Measurements from ENCODE around the gene KRT79. TPM values are rescaled to one million over a fixed set of nuclear protein-coding genes. Genes with fewer than 3 reads are reported as not detected.

The KRT79 gene
- total and polyA plus RNA-seq, 3 experiments from 2014 or later: not detected

DNA sequence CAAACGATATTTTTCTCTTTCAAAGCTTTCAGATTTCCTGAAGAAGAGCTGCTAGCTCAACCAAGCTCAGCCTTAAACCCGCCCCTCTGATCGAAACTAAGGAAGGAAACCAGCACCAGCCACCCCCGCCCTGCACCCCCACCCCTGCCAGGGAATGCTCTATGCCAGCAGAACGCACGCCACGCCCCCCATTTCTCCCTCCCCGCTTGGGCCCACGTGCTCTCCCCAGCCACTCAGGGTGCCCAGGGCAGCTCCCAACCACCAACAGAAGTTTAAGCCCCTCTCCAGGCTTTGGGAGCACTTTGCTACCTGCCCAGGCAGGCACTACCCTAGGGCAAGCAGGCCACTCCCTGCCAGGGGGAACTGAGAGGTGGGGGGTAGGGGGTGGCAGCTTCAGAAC is 33.5 kb upstream of the KRT79 start:
- Histone ChIP-seq H3K9me3 (ENCODE audit: low read length) (no peaks in the 10 kb centered on the region), H3K4me1 (ENCODE audit: insufficient read depth, low read length) (peaks cover 22% of the 10 kb centered on the region), H3K27me3 (ENCODE audit: insufficient read depth, low read length, poor library complexity, severe bottlenecking) (no peaks in the 10 kb centered on the region), H3K36me3 (ENCODE audit: insufficient read depth, low read length) (no peaks in the 10 kb centered on the region), H3K4me3 (ENCODE audit: low read length) (no peak overlapping the region), H3K27ac (ENCODE audit: low read depth, low read length) (no peak overlapping the region)
- CTCF ChIA-PET: interaction anchor here (1.5 to 5.4 kb wide), 2 partner anchors 13 to 282 kb away, joined by 3 to 37 read pairs; no protein-coding TSS in a partner anchor
- H3K9me3 Mint-ChIP-seq: no peaks in the 10 kb centered on the region
- no peak overlapping the region for H3K27ac Mint-ChIP-seq
- H3K4me3 Mint-ChIP-seq: no peak overlapping the region
- POLR2A ChIA-PET: interaction anchor here (0.6 to 1.2 kb wide), 3 partner anchors 11 to 257 kb away, joined by 3 to 6 read pairs (median 3); no protein-coding TSS in a partner anchor
- H3K4me1 Mint-ChIP-seq: peaks cover 8 to 18% (median 17%) of the 10 kb centered on the region in 3 donors
- DNase-seq: peak in 1 of 5 donors; percentile 36
- no peaks in the 10 kb centered on the region for H3K27me3 Mint-ChIP-seq
- H3K36me3 Mint-ChIP-seq: no peaks in the 10 kb centered on the region

GRCh38 chr12:52867152-52867551 is 33.0 kb upstream of the KRT79 start:
- H3K4me1 ChIP-seq (ENCODE audit: insufficient read depth, low read length): peaks cover 22% of the 10 kb centered on the region
- Mint-ChIP-seq H3K4me3 (no peak overlapping the region), H3K9me3 (no peaks in the 10 kb centered on the region), H3K27me3 (no peaks in the 10 kb centered on the region), H3K27ac (peak overlapping the region in 3 of 8 donors; percentile 9 to 92 (median 55)), H3K36me3 (no peaks in the 10 kb centered on the region), H3K4me1 (peaks cover 8 to 18% (median 17%) of the 10 kb centered on the region in 3 donors)
- H3K27me3 ChIP-seq (ENCODE audit: insufficient read depth, low read length, poor library complexity, severe bottlenecking): no peaks in the 10 kb centered on the region
- no peak overlapping the region for H3K27ac ChIP-seq (ENCODE audit: low read depth, low read length)
- DNase-seq: no peak
- no peaks in the 10 kb centered on the region for H3K9me3 ChIP-seq (ENCODE audit: low read length)
- ChIA-PET POLR2A (interaction anchor here (0.6 kb wide), 1 partner anchor 11 kb away, joined by 3 read pairs; no protein-coding TSS in a partner anchor), CTCF (interaction anchor here (1.5 to 5.4 kb wide), 3 partner anchors 13 to 283 kb away, joined by 3 to 37 read pairs (median 8); no protein-coding TSS in a partner anchor)
- no peaks in the 10 kb centered on the region for H3K36me3 ChIP-seq (ENCODE audit: insufficient read depth, low read length)
- H3K4me3 ChIP-seq (ENCODE audit: low read length): no peak overlapping the region

DNA sequence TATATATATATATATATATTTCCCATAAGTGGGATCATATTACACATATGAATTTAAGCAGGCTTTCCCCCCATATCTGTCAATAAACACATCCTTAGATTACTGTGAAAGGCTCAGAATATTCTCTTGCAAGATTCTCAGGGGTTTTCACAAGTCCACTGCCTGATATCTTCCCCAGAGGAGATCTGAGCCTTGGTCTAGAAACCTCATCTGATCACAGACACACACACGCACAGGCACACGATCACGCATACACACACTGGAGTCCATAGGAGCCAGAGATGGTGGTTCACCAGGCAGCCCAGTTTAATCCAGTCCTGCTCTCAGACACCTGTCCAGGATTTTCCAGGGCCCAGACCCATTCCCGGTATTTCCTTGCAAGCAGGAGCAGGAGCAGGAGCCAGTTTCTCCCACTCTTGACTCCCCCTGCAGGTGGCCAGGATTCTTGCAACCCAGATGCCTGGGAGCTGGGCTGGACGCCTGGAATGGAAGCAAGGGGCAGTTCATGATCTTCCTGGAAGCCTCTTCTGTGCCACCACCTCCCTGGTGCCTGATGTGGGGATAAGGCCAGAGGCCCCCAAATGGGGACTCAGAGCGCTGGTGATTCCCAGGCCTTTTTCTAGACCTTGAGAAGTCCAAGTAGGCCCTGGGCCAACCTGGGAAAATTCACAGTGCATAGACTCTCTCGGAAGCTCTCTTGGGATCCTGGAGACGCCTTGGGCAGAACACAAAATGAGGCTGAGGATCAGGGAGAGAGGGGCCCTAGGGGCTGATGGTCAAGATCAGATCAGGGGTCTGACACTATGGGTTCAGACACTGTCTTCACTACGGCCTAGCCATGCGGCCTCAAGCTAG is 31.2 kb upstream of the KRT79 start:
- CTCF ChIA-PET: interaction anchor here (1.1 to 2.1 kb wide), 5 partner anchors 12 to 282 kb away, joined by 3 to 8 read pairs (median 5); no protein-coding TSS in a partner anchor

GRCh38 chr12:52862023-52862422 is 27.9 kb upstream of the KRT79 start:
- Mint-ChIP-seq H3K27ac (no peak overlapping the region), H3K27me3 (peaks cover 0 to 8% of the 10 kb centered on the region in 2 donors)
- CTCF ChIA-PET: no interaction called here

More for the DNA sequence above, 31.2 kb upstream of the KRT79 start:
- no peaks in the 10 kb centered on the region for H3K9me3 ChIP-seq (ENCODE audit: low read length)
- H3K4me1 ChIP-seq (ENCODE audit: insufficient read depth, low read length): peaks cover 20% of the 10 kb centered on the region
- POLR2A ChIA-PET: no interaction called here
- H3K36me3 ChIP-seq (ENCODE audit: insufficient read depth, low read length): no peaks in the 10 kb centered on the region
- Mint-ChIP-seq H3K4me1 (peaks cover 8 to 13% (median 13%) of the 10 kb centered on the region in 3 donors), H3K4me3 (no peak overlapping the region), H3K27ac (peak overlapping the region in 1 of 8 donors; percentile 82), H3K27me3 (no peaks in the 10 kb centered on the region), H3K36me3 (no peaks in the 10 kb centered on the region), H3K9me3 (no peaks in the 10 kb centered on the region)
- H3K27ac ChIP-seq (ENCODE audit: low read depth, low read length): no peak overlapping the region
- no peak overlapping the region for H3K4me3 ChIP-seq (ENCODE audit: low read length)
- H3K27me3 ChIP-seq (ENCODE audit: insufficient read depth, low read length, poor library complexity, severe bottlenecking): no peaks in the 10 kb centered on the region
- DNase-seq: no peak

DNA sequence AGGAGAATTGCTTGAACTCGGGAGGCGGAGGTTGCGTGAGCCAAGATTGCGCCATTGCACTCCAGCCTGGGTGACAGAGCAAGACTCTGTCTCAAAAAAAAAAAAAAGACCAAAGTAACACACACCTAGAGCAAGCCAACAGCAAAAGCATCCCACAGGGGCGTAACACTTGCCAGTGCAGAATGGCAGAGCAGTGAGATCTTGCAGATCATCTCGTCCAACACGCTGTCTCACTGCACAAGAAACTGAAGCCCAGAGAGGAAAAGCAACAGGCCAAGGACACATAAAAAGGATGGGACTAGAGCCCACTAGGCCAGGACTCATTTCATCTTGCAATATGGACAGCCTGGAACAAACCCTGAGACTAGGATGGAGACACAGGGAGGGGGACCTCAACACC is 27.4 kb upstream of the KRT79 start:
- no peak for DNase-seq
- H3K4me1 ChIP-seq (ENCODE audit: insufficient read depth, low read length): no peaks in the 10 kb centered on the region
- CTCF ChIA-PET: no interaction called here

More at GRCh38 chr12:52862023-52862422, 27.9 kb upstream of the KRT79 start:
- no peaks in the 10 kb centered on the region for H3K9me3 Mint-ChIP-seq
- Histone ChIP-seq H3K27ac (ENCODE audit: low read depth, low read length) (no peak overlapping the region), H3K4me3 (ENCODE audit: low read length) (no peak overlapping the region), H3K9me3 (ENCODE audit: low read length) (no peaks in the 10 kb centered on the region), H3K36me3 (ENCODE audit: insufficient read depth, low read length) (no peaks in the 10 kb centered on the region), H3K27me3 (ENCODE audit: insufficient read depth, low read length, poor library complexity, severe bottlenecking) (no peaks in the 10 kb centered on the region), H3K4me1 (ENCODE audit: insufficient read depth, low read length) (peaks cover 2% of the 10 kb centered on the region)
- no peaks in the 10 kb centered on the region for H3K36me3 Mint-ChIP-seq
- no peak for DNase-seq
- peaks cover 1 to 2% (median 1%) of the 10 kb centered on the region in 3 donors for H3K4me1 Mint-ChIP-seq
- POLR2A ChIA-PET: no interaction called here
- H3K4me3 Mint-ChIP-seq: no peak overlapping the region

DNA sequence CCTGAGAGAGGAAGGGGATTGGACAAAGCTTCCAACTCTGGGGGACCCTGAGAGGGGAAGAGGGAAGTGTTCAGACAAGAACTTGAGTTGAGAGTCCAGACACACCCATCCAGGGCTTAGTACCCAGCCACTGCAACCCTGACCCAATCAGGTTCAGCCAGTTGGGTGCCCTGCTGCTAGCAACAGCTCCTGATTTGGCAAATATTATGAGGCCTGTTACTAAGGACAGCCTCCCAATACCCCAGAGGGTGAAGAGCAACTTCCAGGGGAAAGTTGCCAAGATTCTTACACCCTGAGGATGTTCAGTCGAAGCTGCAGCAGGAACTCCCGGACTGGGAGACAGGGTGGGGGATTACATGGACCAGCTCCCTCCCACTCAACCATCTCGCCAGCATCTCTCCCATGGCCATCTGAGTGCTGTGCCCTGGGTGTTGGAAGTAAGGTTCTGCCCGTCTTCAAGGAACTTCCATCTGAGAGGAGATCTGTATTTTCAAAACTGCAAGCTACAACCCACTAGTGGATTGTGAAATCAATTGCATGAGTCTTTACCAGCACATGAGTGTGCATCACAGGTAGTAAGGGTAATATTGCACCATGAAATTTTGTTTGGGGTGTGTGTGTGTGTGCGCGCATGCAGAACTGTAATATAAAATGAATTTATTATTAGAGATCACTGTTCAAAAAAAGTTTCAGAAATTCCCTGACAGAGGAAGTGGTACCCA is 26.2 kb upstream of the KRT79 start:
- Histone ChIP-seq H3K4me3 (ENCODE audit: low read length) (no peak overlapping the region), H3K27ac (ENCODE audit: low read depth, low read length) (no peak overlapping the region), H3K36me3 (ENCODE audit: insufficient read depth, low read length) (no peaks in the 10 kb centered on the region), H3K4me1 (ENCODE audit: insufficient read depth, low read length) (no peaks in the 10 kb centered on the region), H3K27me3 (ENCODE audit: insufficient read depth, low read length, poor library complexity, severe bottlenecking) (no peaks in the 10 kb centered on the region), H3K9me3 (ENCODE audit: low read length) (no peaks in the 10 kb centered on the region)
- H3K4me1 Mint-ChIP-seq: no peaks in the 10 kb centered on the region
- peaks cover 2 to 12% of the 10 kb centered on the region in 2 donors for H3K27me3 Mint-ChIP-seq
- ChIA-PET CTCF (interaction anchor here (1.0 to 1.2 kb wide), 2 partner anchors 13 to 19 kb away, joined by 3 to 4 read pairs; no protein-coding TSS in a partner anchor), POLR2A (interaction anchor here (0.6 kb wide), 1 partner anchor 434 kb away, joined by 4 read pairs; no protein-coding TSS in a partner anchor)
- H3K27ac Mint-ChIP-seq: peak overlapping the region in 1 of 8 donors; percentile 55
- H3K36me3 Mint-ChIP-seq: no peaks in the 10 kb centered on the region
- H3K4me3 Mint-ChIP-seq: peak overlapping the region in 1 of 7 donors; percentile 69
- H3K9me3 Mint-ChIP-seq: peaks cover 0 to 2% (median 0%) of the 10 kb centered on the region in 5 donors
- DNase-seq: no peak

More for the DNA sequence above, 27.4 kb upstream of the KRT79 start:
- no peak overlapping the region for H3K27ac ChIP-seq (ENCODE audit: low read depth, low read length)
- no peak overlapping the region for H3K4me3 ChIP-seq (ENCODE audit: low read length)
- H3K9me3 ChIP-seq (ENCODE audit: low read length): no peaks in the 10 kb centered on the region
- Mint-ChIP-seq H3K27me3 (peaks cover 0 to 12% of the 10 kb centered on the region in 2 donors), H3K36me3 (no peaks in the 10 kb centered on the region), H3K4me3 (no peak overlapping the region), H3K9me3 (no peaks in the 10 kb centered on the region), H3K4me1 (no peaks in the 10 kb centered on the region), H3K27ac (no peak overlapping the region)
- no peaks in the 10 kb centered on the region for H3K27me3 ChIP-seq (ENCODE audit: insufficient read depth, low read length, poor library complexity, severe bottlenecking)
- POLR2A ChIA-PET: no interaction called here
- no peaks in the 10 kb centered on the region for H3K36me3 ChIP-seq (ENCODE audit: insufficient read depth, low read length)

DNA sequence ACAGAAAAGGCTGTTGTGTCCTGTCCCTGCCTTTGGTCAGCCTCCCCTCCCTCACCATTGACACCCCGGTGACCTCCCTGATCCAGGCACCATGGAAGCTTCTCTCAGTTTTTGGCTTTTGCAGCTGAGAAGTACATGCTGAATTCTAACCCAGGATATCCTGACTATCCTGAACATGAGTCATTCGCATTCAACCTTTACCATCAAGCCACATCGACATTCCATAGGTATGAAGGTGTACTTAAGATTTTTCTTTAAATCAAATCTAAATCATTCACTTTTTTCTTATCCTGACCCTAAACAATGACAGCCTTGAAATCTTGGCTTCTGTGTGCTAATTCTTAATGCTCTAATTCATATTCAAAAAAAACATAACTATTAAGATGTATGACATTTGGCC is 23.4 kb upstream of the KRT79 start:
- DNase-seq: no peak
- Histone ChIP-seq H3K9me3 (ENCODE audit: low read length) (no peaks in the 10 kb centered on the region), H3K27ac (ENCODE audit: low read depth, low read length) (no peak overlapping the region), H3K27me3 (ENCODE audit: insufficient read depth, low read length, poor library complexity, severe bottlenecking) (no peaks in the 10 kb centered on the region), H3K4me3 (ENCODE audit: low read length) (no peak overlapping the region), H3K4me1 (ENCODE audit: insufficient read depth, low read length) (no peaks in the 10 kb centered on the region), H3K36me3 (ENCODE audit: insufficient read depth, low read length) (no peaks in the 10 kb centered on the region)
- Mint-ChIP-seq H3K9me3 (peaks cover 0 to 2% (median 0%) of the 10 kb centered on the region in 5 donors), H3K4me3 (no peak overlapping the region), H3K27me3 (peaks cover 8 to 33% of the 10 kb centered on the region in 2 donors), H3K4me1 (no peaks in the 10 kb centered on the region), H3K36me3 (no peaks in the 10 kb centered on the region), H3K27ac (no peak overlapping the region)
- ChIA-PET POLR2A (no interaction called here), CTCF (no interaction called here)

All from CD8-positive, alpha-beta memory T cell (primary cell).